HepG2 (cell line): ENCODE data around the gene INHBC. TPM values are rescaled to one million over a fixed set of nuclear protein-coding genes. Genes with fewer than 3 reads are reported as not detected.
A peak's percentile ranks its signal among the peaks of the same experiment; 100 is the strongest.

Experiments used
- ATF1 ChIP-seq: IDR thresholded peaks from 2 replicates; pipeline ENCODE4 v1.6.1; 2016; ENCODE audit warnings: mild to moderate bottlenecking, control low read depth
- BRD4 ChIP-seq: sonication (generic); formaldehyde crosslinking; IDR thresholded peaks from 2 replicates; pipeline ENCODE4 v1.4.0; 2020; ENCODE audit warnings: missing genetic modification reagents
- MED1 ChIP-seq: sonication (generic); formaldehyde crosslinking; IDR thresholded peaks from 2 replicates; pipeline ENCODE4 v1.4.0; 2020; ENCODE audit warnings: missing genetic modification reagents
- ZNF558 ChIP-seq: sonication (generic); formaldehyde crosslinking; IDR thresholded peaks from 2 replicates; pipeline ENCODE4 v1.9.0; 2022; ENCODE audit warnings: mild to moderate bottlenecking, missing genetic modification reagents, borderline replicate concordance
- polyA plus RNA-seq, 8 experiments: library from polyadenylated mRNA; depleted of rRNA in 3 of 8; stranded (reverse) in 7 of 8; unstranded in 1 of 8; fragments of >200 nt; fragmentation: Illumina TruSeq in 4 of 8; extraction: Trizol in 4 of 8; gene quantifications; 2 replicates each; pipeline versions ENCODE4 v1.2.1 to v1.2.3, GENCODE V29; 2011 to 2016; ENCODE audit warnings: low read depth in 4 of 8, missing spikeins in 1 of 8, mixed read lengths in 1 of 8; ENCODE audit not compliant: insufficient read depth in 1 of 8
- total RNA-seq, 5 experiments: library from RNA; depleted of rRNA; stranded (reverse); fragments of >200 nt; fragmentation: Illumina TruSeq; extraction: Trizol; gene quantifications; 2 replicates each; pipeline ENCODE4 v1.2.3, GENCODE V29; 2016; ENCODE audit warnings: low read depth in 1 of 5
- TF ChIP-seq, protein P1 (sequence below): sonication (generic); formaldehyde crosslinking; IDR thresholded peaks from 2 replicates; pipeline ENCODE4 v1.4.0; 2020; ENCODE audit warnings: missing genetic modification reagents
- TF ChIP-seq, protein P2 (sequence below): IDR thresholded peaks from 2 replicates; pipeline ENCODE4 v1.6.1; 2016; ENCODE audit warnings: missing biosample characterization, missing genetic modification reagents, low read depth
- TF ChIP-seq, protein P3 (sequence below): sonication (generic); formaldehyde crosslinking; IDR thresholded peaks from 2 replicates; pipeline ENCODE4 v1.4.0; 2020; ENCODE audit warnings: missing genetic modification reagents
- TF ChIP-seq, protein P4 (sequence below): sonication (generic); formaldehyde crosslinking; IDR thresholded peaks from 2 replicates; pipeline ENCODE4 v1.5.1; 2020; ENCODE audit warnings: mild to moderate bottlenecking, missing genetic modification reagents, moderate library complexity
- TF ChIP-seq, protein P5 (sequence below): sonication (generic); formaldehyde crosslinking; IDR thresholded peaks from 2 replicates; pipeline ENCODE4 v1.4.0; 2020; ENCODE audit warnings: low read depth, mild to moderate bottlenecking, missing genetic modification reagents

Gene INHBC
- total and polyA plus RNA-seq, 2 of the 13 experiments (the other 11 are each of a cell fraction or from before 2014, with no cell fraction given): 1.8 to 13.8 TPM

DNA sequence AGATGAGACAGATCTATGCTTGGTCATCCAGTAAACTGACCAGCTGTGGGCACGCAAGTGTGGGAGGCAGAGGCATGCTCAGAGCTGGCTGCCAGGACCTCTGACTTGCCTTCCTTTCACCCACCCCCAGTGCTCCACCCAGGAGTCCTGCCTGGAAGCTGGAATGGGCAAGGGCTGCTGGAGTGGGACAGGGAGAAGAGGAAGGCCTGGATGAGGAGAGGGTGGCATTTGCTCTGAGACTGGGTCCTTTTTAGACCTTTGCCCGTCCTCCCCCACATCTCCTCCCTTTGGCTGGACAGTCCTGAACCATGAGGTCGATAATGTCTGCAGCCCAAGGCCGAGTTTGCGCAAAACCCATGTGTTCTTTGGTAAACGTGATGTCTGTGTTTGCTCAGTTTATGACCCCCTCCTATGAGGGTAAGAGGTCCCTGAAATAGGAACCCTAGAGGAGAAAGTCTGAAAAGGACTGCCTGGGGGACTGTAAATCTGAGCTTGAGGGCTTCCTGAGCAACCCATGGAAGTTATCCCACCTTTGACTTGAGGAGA is 16.7 kb downstream of the INHBC start (continued):
- TF ChIP-seq, protein P1, sequence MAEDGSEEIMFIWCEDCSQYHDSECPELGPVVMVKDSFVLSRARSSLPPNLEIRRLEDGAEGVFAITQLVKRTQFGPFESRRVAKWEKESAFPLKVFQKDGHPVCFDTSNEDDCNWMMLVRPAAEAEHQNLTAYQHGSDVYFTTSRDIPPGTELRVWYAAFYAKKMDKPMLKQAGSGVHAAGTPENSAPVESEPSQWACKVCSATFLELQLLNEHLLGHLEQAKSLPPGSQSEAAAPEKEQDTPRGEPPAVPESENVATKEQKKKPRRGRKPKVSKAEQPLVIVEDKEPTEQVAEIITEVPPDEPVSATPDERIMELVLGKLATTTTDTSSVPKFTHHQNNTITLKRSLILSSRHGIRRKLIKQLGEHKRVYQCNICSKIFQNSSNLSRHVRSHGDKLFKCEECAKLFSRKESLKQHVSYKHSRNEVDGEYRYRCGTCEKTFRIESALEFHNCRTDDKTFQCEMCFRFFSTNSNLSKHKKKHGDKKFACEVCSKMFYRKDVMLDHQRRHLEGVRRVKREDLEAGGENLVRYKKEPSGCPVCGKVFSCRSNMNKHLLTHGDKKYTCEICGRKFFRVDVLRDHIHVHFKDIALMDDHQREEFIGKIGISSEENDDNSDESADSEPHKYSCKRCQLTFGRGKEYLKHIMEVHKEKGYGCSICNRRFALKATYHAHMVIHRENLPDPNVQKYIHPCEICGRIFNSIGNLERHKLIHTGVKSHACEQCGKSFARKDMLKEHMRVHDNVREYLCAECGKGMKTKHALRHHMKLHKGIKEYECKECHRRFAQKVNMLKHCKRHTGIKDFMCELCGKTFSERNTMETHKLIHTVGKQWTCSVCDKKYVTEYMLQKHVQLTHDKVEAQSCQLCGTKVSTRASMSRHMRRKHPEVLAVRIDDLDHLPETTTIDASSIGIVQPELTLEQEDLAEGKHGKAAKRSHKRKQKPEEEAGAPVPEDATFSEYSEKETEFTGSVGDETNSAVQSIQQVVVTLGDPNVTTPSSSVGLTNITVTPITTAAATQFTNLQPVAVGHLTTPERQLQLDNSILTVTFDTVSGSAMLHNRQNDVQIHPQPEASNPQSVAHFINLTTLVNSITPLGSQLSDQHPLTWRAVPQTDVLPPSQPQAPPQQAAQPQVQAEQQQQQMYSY (CRISPR knock-in tag): peak; percentile 93
- TF ChIP-seq, protein P2, sequence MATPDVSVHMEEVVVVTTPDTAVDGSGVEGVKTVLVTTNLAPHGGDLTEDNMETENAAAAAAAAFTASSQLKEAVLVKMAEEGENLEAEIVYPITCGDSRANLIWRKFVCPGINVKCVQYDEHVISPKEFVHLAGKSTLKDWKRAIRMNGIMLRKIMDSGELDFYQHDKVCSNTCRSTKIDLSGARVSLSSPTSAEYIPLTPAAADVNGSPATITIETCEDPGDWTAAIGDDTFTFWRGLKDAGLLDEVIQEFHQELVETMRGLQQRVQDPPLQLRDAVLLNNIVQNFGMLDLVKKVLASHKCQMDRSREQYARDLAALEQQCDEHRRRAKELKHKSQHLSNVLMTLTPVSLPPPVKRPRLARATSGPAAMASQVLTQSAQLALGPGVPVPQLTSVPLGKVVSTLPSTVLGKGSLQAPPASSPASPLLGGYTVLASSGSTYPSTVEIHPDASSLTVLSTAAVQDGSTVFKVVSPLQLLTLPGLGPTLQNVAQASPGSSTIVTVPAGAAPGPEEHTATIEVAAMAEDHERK: 0 out of 2 replicates have a peak, but pooled peaks have one; percentile 67
- TF ChIP-seq ATF1 (CRISPR knock-in tag): peak; percentile 74
- TF ChIP-seq BRD4 (CRISPR knock-in tag): peak; percentile 65; the same call in 1 of the 2 replicates
- TF ChIP-seq, protein P3, sequence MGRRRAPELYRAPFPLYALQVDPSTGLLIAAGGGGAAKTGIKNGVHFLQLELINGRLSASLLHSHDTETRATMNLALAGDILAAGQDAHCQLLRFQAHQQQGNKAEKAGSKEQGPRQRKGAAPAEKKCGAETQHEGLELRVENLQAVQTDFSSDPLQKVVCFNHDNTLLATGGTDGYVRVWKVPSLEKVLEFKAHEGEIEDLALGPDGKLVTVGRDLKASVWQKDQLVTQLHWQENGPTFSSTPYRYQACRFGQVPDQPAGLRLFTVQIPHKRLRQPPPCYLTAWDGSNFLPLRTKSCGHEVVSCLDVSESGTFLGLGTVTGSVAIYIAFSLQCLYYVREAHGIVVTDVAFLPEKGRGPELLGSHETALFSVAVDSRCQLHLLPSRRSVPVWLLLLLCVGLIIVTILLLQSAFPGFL: no peak
- TF ChIP-seq, protein P4, sequence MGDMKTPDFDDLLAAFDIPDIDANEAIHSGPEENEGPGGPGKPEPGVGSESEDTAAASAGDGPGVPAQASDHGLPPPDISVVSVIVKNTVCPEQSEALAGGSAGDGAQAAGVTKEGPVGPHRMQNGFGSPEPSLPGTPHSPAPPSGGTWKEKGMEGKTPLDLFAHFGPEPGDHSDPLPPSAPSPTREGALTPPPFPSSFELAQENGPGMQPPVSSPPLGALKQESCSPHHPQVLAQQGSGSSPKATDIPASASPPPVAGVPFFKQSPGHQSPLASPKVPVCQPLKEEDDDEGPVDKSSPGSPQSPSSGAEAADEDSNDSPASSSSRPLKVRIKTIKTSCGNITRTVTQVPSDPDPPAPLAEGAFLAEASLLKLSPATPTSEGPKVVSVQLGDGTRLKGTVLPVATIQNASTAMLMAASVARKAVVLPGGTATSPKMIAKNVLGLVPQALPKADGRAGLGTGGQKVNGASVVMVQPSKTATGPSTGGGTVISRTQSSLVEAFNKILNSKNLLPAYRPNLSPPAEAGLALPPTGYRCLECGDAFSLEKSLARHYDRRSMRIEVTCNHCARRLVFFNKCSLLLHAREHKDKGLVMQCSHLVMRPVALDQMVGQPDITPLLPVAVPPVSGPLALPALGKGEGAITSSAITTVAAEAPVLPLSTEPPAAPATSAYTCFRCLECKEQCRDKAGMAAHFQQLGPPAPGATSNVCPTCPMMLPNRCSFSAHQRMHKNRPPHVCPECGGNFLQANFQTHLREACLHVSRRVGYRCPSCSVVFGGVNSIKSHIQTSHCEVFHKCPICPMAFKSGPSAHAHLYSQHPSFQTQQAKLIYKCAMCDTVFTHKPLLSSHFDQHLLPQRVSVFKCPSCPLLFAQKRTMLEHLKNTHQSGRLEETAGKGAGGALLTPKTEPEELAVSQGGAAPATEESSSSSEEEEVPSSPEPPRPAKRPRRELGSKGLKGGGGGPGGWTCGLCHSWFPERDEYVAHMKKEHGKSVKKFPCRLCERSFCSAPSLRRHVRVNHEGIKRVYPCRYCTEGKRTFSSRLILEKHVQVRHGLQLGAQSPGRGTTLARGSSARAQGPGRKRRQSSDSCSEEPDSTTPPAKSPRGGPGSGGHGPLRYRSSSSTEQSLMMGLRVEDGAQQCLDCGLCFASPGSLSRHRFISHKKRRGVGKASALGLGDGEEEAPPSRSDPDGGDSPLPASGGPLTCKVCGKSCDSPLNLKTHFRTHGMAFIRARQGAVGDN (CRISPR knock-in tag): peak; percentile 92
- peak; percentile 96 for TF ChIP-seq MED1 (CRISPR knock-in tag)
- TF ChIP-seq, protein P5, sequence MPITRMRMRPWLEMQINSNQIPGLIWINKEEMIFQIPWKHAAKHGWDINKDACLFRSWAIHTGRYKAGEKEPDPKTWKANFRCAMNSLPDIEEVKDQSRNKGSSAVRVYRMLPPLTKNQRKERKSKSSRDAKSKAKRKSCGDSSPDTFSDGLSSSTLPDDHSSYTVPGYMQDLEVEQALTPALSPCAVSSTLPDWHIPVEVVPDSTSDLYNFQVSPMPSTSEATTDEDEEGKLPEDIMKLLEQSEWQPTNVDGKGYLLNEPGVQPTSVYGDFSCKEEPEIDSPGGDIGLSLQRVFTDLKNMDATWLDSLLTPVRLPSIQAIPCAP: no peak
- TF ChIP-seq ZNF558: peak; percentile 80; the same call in 1 of the 2 replicates
